ENCODE results near the gene ZNF428.

The ZNF428 gene

GRCh38 chr19:43578787-43579186 is 40.6 kb downstream of the ZNF428 start:
- Histone ChIP-seq H3K4ac (ENCODE audit: low read depth, low read length) (no peak overlapping the region), H3K23ac (ENCODE audit: low read length) (no peak overlapping the region), H3K4me1 (ENCODE audit: control insufficient read depth in 1 of 2, insufficient read depth in 2 of 2, low read length in 2 of 2) (peaks cover 3 to 13% of the 10 kb centered on the region in 2 experiments), H3K27me3 (ENCODE audit: insufficient read depth, low read length) (no peaks in the 10 kb centered on the region), H3K9ac (ENCODE audit: low read length) (no peak overlapping the region), H3K9me3 (ENCODE audit: insufficient read depth, low read depth, low read length) (peaks cover 1% of the 10 kb centered on the region), H3K79me2 (ENCODE audit: control insufficient read depth, insufficient read depth, low read length, poor library complexity) (peaks cover 4% of the 10 kb centered on the region), H3K79me1 (ENCODE audit: low read length) (peaks cover 6% of the 10 kb centered on the region), H2BK120ac (ENCODE audit: insufficient read depth, low read length, poor library complexity) (no peak overlapping the region), H3K18ac (ENCODE audit: low read length) (no peak overlapping the region), H2AFZ (ENCODE audit: insufficient read depth, low read length, poor library complexity) (no peak overlapping the region), H3K27ac (ENCODE audit: low read depth, low read length) (no peak overlapping the region), H3K4me2 (ENCODE audit: low read length) (no peak overlapping the region), H2AK5ac (ENCODE audit: low read length) (no peak overlapping the region), H4K12ac (ENCODE audit: low read depth, low read length) (no peak overlapping the region), H3K14ac (ENCODE audit: low read length) (no peak overlapping the region), H2BK12ac (ENCODE audit: low read length) (no peak overlapping the region), H2BK5ac (ENCODE audit: low read depth, low read length, poor library complexity) (no peak overlapping the region), H4K91ac (ENCODE audit: low read depth, low read length) (no peak overlapping the region), H3K4me3 (ENCODE audit: low read depth, low read length) (no peak overlapping the region), H4K8ac (ENCODE audit: low read depth, low read length) (no peak overlapping the region), H3K36me3 (ENCODE audit: control insufficient read depth in 1 of 2, insufficient read depth in 2 of 2, low read length in 2 of 2) (no peaks in the 10 kb centered on the region)
- DNase-seq: no peak
- 86% methylated on average over 1 of the region's 3 CpGs for WGBS (ENCODE audit: extremely low coverage, insufficient coverage, insufficient read length)

DNA sequence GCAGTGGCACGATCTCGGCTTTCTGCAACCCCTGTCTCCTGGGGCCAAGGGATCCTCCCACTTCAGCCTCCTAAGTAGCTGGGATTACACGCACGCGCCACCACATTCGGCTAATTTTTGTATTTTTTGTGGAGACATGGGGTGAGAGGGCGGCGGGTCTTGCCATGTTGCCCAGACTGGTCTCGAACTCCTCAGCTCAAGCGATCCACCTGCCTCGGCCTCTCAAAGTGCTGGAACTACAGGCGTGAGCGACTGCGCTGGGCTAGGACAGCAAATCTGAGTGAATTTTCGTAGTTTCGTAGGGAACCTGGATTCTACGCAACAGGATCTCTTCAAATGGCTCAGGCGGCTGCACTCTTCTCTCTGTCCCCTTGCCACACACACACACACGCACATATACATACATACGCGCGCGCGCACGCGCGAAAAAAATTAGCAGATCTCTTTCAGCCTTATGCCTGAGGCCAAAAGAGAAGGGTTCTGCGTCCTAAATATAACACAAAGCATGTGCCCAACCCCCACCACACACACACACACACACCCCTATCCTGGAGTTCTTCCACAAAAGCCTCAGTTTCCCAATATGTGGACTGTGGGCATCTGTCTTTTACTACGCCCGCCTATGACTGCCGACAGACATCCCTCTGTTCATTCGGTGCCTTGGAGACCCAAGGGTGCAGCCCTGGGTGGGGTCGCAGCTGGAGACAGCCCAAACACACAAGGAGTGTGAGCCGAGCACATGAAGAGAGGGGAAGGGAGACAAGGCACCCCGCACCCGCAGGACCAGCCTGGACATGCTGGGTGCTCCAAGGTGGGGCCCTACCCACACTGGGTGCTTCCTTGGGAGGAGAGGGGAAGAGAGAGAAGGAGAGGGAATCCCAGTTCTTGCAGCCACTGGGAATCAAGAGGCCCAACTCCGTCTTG is 43.2 kb downstream of the ZNF428 start:
- DNase-seq: peak; percentile 23 to 60
- Histone ChIP-seq H2BK120ac (ENCODE audit: insufficient read depth, low read length, poor library complexity) (no peak overlapping the region), H2BK5ac (ENCODE audit: low read depth, low read length, poor library complexity) (peak overlapping the region; percentile 3), H2AFZ (ENCODE audit: insufficient read depth, low read length, poor library complexity) (peak overlapping the region; percentile 73), H3K9ac (ENCODE audit: low read length) (no peak overlapping the region), H3K4me2 (ENCODE audit: low read length) (peak overlapping the region; percentile 64), H3K18ac (ENCODE audit: low read length) (no peak overlapping the region), H4K91ac (ENCODE audit: low read depth, low read length) (peak overlapping the region; percentile 41), H3K27ac (ENCODE audit: low read depth, low read length) (no peak overlapping the region), H3K23ac (ENCODE audit: low read length) (no peak overlapping the region), H3K79me1 (ENCODE audit: low read length) (peaks cover 6% of the 10 kb centered on the region), H3K79me2 (ENCODE audit: control insufficient read depth, insufficient read depth, low read length, poor library complexity) (peaks cover 4% of the 10 kb centered on the region), H2BK12ac (ENCODE audit: low read length) (no peak overlapping the region), H3K14ac (ENCODE audit: low read length) (no peak overlapping the region), H3K9me3 (ENCODE audit: insufficient read depth, low read depth, low read length) (no peaks in the 10 kb centered on the region), H4K8ac (ENCODE audit: low read depth, low read length) (peak overlapping the region; percentile 87), H3K36me3 (ENCODE audit: control insufficient read depth in 1 of 2, insufficient read depth in 2 of 2, low read length in 2 of 2) (peaks cover 2 to 9% of the 10 kb centered on the region in 2 experiments), H3K4me1 (ENCODE audit: control insufficient read depth in 1 of 2, insufficient read depth in 2 of 2, low read length in 2 of 2) (peaks cover 3 to 13% of the 10 kb centered on the region in 2 experiments), H3K4ac (ENCODE audit: low read depth, low read length) (peak overlapping the region; percentile 23), H3K4me3 (ENCODE audit: low read depth, low read length) (peak overlapping the region; percentile 63), H4K12ac (ENCODE audit: low read depth, low read length) (peak overlapping the region; percentile 54), H2AK5ac (ENCODE audit: low read length) (peak overlapping the region; percentile 7), H3K27me3 (ENCODE audit: insufficient read depth, low read length) (no peaks in the 10 kb centered on the region)
- no CpG with 5 or more reads among the region's 37 CpGs for WGBS (ENCODE audit: extremely low coverage, insufficient coverage, insufficient read length)

DNA sequence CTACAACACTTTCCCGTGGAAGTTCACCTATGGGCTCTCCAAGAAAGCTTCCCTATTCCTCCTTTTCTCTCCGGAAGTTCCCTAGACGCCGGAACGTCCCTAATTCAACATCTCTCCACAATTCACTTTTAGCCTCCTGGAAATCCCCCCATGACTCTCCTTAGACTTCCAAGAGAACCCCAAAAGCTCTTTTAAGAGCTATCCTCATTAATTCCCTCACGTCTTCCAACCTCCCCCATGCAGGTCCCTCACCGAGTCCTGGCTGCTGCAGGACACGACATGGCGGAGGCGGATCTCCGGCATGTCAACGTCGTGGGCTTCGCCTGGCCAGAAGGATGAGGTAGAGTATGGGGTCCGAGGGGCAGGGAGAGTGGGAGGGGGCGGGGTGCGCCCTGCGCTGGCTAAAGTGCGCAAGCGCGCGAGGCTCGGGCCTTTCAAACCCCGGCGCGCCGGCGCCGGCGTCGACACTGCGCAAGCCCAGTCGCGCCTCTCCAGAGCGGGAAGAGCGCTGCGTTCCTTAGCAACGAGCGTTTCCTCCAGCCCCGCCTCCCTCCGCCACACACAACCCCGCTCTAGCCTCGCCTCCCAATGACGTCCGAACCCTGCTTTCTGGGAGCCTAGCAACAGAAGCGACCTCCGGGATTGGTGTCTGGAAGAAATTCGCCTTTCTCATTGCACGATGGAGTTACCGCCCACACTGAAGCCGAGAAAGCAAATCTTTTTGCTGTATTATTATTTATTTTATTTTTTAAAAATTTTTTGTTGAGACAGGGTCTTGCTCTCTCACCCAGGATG is 44.1 kb downstream of the ZNF428 start, which contains the start of the genes PINLYP and XRCC1:
Gene PINLYP, plus strand, starts transcription at position 646 of the 795 bp plus-strand sequence. CDS start 1,391 bp downstream, outside the sequence.
Gene XRCC1, minus strand, starts transcription at position 372 of the 795 bp plus-strand sequence. Its CDS starts 69 bp downstream, at position 303.
- Histone ChIP-seq H3K79me1 (ENCODE audit: low read length) (peaks cover 6% of the 10 kb centered on the region), H3K4me2 (ENCODE audit: low read length) (peak within 1 kb of the TSS; percentile 87), H3K9ac (ENCODE audit: low read length) (peak within 1 kb of the TSS; percentile 96), H2BK120ac (ENCODE audit: insufficient read depth, low read length, poor library complexity) (peak within 1 kb of the TSS; percentile 5), H3K36me3 (ENCODE audit: control insufficient read depth in 1 of 2, insufficient read depth in 2 of 2, low read length in 2 of 2) (peaks cover 2 to 9% of the 10 kb centered on the region in 2 experiments), H3K4me3 (ENCODE audit: low read depth, low read length) (peak within 1 kb of the TSS; percentile 98), H3K23ac (ENCODE audit: low read length) (no peak within 1 kb of the TSS), H2AK5ac (ENCODE audit: low read length) (peak within 1 kb of the TSS; percentile 7), H2BK5ac (ENCODE audit: low read depth, low read length, poor library complexity) (peak within 1 kb of the TSS; percentile 10), H3K14ac (ENCODE audit: low read length) (peak within 1 kb of the TSS; percentile 36), H3K79me2 (ENCODE audit: control insufficient read depth, insufficient read depth, low read length, poor library complexity) (peaks cover 4% of the 10 kb centered on the region), H3K4ac (ENCODE audit: low read depth, low read length) (peak within 1 kb of the TSS; percentile 54), H3K27ac (ENCODE audit: low read depth, low read length) (no peak within 1 kb of the TSS), H2BK12ac (ENCODE audit: low read length) (no peak within 1 kb of the TSS), H3K27me3 (ENCODE audit: insufficient read depth, low read length) (no peaks in the 10 kb centered on the region), H4K12ac (ENCODE audit: low read depth, low read length) (peak within 1 kb of the TSS; percentile 66), H3K4me1 (ENCODE audit: control insufficient read depth in 1 of 2, insufficient read depth in 2 of 2, low read length in 2 of 2) (peaks cover 3 to 10% of the 10 kb centered on the region in 2 experiments), H4K91ac (ENCODE audit: low read depth, low read length) (peak within 1 kb of the TSS; percentile 54), H2AFZ (ENCODE audit: insufficient read depth, low read length, poor library complexity) (peak within 1 kb of the TSS; percentile 73), H3K9me3 (ENCODE audit: insufficient read depth, low read depth, low read length) (no peaks in the 10 kb centered on the region), H4K8ac (ENCODE audit: low read depth, low read length) (peak within 1 kb of the TSS; percentile 87), H3K18ac (ENCODE audit: low read length) (peak within 1 kb of the TSS; percentile 52)
- peak; percentile 99 for DNase-seq
- no CpG with 5 or more reads among the region's 51 CpGs for WGBS (ENCODE audit: extremely low coverage, insufficient coverage, insufficient read length)

Data from trophoblast cell (in vitro differentiated cells and primary cell).